Stimulated activated CD4-positive, alpha-beta T cell treated with anti-CD3 and anti-CD28 coated beads, Interleukin-12 subunit alpha, Interleukin-12 subunit beta, amount 100 ng/mL, for 48 hours (primary cell): ENCODE measurements around the gene CHN1.
A peak's percentile ranks its signal among the peaks of the same experiment; 100 is the strongest.

Experiments used
- DNase-seq, 3 donors: peaks; one replicate each; pipeline ENCODE4 v3.0.0-alpha.2; 2020; ENCODE audit warnings: low read depth in 2 of 3, low spot score in 1 of 3

The CHN1 gene

DNA sequence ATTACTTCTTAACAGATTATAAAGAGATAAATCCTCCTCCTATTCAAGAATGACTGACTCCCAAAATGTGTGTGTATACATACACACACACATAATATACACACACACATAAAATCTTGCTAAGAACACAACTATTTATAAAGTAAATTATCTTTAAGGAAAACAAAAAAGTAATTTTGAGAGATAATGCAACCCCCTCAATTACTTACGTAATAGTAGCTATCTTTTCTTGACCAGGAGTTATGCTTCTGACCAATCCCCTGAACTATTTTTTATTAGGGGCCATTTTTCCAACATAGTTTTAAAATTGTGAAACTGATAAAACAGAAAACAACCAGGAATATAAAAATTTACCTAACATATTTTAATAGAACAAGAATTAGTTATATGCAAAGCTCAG lies 127.9 kb downstream of the CHN1 start:
- no peak for DNase-seq

DNA sequence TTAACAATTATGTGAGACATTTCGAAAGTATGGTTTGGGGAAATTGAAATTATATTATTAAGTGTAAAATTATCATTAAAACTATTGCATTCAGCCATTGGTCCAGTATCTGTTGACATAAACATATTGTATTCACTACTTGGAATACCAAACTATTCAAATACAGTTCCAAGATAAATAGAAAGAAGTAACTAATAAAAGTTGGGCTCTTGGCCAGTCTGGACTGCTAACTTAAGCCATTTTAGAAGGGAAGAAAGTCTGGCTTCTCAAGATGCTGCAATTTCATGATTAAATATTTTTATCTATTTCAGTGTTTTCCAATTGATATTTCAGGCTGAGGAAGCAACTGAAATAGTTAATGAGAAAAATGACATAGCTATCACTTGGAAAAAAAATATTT lies 131.1 kb downstream of the CHN1 start:
- no peak for DNase-seq

DNA sequence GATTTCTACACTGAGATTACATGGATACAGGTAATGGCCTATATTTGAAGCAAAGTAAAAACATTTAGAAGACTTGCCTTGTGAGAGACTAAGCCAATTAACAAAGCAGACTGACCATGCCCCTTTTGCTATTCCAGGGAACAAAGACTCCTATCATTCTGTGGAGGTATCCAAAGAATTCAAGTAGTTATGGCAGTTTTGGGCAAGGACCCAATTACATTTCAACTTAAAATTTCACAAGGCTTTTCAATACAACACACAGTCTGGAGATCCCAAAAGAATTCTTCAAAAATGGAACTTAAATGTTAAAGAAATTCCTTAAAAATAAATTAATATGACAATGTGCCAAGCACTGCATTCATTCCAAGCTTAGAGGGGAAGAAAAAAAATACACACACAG lies 131.7 kb downstream of the CHN1 start:
- no peak for DNase-seq

DNA sequence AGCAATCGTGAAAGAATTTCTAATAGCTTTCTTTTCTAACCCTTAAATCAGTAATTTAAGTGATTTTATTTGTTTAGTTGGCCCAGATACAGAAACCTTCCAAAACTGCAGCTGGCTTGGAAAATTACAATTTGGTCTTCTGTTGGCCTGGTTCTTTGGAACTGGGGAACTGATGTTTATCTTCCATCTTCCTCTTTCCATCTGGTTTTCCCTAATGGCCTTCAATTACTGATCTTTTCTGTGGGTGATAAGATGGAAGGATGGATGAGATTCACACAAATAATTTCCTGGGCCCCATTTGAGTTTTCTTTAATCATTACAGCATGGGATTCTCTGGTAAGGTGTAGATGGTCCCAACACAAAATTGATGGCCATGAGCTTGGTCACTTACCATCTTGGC lies 134.4 kb downstream of the CHN1 start:
- no peak for DNase-seq

DNA sequence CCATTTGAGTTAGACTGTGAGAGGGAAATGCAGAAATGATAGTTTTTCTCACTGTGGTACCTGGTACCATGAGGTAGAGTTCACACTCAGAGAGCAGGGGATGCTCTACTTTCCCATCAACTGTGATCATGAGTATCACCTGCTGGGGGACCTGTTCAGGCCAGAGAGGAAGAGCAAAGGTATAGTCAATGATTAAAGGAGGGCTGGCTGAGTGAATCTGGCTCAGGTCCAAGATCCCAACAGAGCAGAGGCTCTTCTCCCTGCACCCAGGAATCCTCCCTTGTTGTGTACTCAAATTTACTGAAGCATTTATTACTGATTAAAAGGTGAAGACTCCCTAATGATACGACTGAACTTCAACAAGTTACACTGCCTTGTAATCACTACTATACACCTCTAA lies 136.3 kb downstream of the CHN1 start:
- no peak for DNase-seq

DNA sequence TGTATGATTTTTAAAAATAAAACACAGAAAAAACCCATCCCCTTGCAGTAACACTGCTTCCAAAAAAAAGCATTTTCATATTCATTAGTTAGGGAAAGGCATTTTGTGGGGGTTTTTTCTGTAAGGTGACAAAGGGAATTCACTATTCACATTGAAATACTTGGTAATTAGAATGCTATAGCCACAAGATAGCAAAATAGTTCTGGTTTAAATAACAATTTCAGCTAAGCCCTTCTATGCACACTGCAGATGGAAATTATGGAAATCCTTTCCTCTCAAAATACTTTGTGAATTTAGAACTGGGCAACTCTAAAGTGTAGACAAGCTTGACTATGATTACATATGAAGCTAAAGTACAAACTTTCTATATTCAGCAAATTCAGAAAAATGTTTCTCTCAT lies 138.8 kb downstream of the CHN1 start:
- DNase-seq = no peak

DNA sequence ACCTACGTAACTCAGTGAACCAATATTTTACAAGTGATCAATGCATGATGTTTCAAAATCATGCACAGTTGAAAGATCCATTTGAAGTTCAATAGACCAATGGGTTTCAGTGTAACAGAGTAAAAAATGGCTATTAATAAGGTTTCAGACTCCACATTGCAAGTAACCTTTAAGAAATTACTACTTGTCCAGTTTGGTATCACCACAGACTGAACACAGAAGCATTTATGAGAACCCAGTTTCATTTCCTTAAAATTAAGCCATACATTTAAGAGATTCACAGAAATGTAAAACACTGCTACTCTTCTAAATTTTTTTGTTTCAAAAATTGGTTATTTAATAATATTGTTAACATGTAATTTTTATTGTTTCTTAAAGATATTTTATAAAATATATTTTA lies 142.0 kb downstream of the CHN1 start:
- no peak for DNase-seq

DNA sequence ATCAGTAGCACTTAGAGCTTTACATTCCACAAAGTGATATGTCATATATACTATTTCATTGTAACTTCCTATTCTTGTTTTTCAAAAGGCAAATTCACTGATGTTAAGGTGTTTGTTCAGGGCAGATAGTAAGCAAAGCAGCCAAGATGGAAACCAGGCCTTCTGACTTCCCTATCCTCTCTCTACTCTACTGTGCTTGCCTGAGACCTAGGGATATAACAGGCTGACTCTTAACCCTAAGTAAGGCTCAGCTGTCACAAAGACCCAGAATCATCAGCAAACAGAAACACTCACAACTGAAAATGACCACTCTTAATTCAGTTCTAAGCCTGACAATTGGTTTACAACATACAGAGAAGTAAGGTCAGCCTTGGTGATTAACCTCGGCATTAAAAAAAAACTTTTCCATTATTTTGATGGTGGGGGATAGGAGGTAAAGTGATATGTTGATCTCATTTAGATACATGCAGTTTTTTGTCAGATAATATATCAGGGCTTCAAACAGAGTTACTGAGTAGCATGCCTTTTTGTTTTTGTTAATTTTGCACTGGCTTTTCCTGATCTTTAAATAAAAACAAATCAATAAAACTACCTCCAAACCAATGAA lies 145.5 kb downstream of the CHN1 start:
- no peak for DNase-seq

DNA sequence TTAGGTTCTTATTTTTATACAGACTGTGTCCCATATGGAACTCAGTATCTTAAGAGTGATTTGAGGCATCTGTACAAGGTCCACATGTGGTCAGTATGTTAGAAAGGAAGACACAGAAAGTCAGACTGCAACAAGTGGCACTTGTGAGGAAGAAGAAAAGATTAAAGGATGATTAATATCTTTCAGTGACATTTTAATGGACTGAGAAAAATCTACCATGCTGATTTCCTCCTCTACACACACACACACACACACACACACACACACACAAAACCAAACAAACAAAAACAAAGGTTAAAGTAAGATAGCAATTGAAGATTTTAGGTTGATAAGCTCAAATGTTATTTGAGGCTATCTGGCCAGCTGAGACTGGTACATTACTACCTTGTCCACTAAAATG lies 146.4 kb downstream of the CHN1 start:
- no peak for DNase-seq

DNA sequence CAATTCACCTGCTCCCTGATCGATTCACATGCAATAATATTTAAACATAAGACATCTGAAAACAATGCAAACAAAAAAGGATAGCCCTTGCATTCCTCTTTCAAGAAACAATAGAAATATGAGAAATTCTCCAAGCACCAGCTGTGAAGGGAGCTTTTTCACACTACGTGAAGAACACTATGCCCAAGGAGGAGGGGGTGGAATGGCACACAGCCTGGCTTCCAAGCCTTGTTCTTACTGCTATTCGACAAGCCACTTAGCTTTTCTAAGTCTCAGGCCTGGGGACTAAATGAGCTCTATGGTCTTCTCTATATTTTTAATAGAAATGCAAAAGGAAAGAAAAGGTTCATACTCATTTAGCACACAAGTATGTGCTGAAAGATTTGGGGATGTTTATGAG lies 148.7 kb downstream of the CHN1 start:
- no peak for DNase-seq

DNA sequence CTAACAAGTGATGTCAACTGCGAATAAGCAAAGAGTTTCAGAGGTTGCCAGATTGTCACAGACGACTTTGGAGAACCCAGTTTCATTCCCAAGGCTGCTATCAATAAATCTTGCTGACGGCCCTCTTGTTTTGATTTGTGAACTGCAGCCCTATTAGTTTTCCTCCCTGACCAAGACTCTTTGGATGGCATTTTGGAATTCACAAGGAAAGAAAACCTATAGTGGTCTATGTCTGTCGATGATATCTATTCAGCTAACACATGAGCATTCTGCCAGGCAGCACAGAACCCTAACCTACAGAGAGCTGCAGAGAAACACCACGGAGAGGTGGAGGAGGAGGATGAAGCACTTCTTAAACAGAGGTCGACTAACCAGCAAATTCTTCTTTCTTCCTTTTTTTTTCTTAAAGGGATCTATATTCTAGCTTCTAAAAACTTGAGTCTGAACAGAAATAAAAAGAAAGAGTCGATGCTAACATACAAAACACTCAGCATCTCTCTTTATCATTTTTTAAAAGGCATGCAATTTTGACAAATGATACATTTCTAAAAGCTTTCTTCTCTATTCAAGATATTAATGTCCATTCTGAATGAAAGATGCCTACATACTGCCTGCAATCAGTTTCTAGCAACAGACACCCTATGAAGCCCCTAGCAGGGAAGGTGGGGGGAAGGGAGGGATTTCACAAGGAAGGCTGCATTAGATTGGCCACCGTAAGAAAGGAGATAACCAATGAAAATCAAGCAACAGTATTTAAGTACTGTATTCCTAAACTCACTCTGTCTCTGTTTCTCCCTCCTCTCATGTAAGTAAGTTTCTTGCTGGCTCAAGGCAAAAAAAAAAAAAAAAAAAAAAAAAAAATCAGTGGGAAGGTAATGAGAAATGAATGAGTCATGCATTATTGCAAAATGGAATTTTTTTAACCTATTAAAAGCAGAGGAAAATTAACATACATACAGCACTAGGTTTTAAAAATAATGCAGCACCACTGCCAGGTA lies 157.9 kb downstream of the CHN1 start:
- DNase-seq = no peak

DNA sequence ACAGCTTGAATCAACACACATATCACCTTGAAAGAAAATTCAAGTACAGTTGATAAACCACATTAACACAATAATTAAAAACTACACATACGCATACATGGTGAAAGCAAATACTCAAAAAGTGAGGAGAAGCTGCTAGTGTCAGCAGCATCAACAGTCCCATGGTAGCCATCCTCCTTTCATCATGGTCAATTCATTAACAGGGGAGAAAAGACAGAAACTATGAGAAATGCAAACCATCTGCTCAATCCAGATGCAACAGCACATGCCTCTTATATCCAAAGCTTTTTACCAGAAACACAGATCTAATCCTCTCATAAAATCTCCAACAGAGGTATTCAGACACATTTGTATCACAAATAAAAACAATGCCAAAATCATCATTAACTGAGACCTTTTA lies 159.0 kb downstream of the CHN1 start:
- DNase-seq = no peak

DNA sequence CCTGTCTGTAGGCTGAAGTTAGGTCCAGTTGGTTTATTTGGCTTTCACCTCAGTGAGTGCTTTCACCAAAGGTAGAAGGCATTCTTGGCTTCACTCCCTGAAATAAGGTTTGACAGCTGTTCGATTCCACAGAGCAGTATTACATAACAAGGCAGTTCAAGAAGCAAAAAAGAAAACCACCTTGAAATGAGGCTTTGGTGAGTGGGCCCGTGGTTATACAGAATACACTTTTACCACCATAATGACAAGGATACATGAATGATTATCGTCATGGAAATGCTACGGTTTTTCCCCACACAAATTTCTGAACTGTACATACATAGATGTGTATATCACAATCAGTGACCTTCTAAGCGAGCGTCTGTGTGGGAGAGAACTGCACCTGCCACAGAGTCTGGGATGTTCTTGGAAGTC lies 160.9 kb downstream of the CHN1 start:
- DNase-seq = peak in 1 of 3 donors; percentile 10

DNA sequence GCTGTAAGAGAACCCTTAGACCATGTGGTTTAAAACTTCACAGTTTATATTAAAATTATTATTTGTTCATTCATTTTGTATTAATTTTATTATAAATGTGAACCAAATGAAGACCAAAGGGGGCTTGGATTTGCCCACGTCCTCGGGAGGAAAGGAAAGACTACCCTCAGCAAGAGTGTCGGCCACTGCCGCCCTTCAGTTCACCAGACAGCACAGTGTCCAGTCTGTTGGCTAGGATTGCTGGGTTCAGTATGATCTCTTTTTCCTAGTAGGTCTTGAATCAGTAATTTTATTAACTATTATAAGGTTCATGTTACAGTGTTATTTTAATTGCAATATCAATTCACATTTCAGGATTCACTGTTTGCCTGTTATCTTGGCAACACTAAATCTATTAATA lies 162.7 kb downstream of the CHN1 start:
- no peak for DNase-seq

DNA sequence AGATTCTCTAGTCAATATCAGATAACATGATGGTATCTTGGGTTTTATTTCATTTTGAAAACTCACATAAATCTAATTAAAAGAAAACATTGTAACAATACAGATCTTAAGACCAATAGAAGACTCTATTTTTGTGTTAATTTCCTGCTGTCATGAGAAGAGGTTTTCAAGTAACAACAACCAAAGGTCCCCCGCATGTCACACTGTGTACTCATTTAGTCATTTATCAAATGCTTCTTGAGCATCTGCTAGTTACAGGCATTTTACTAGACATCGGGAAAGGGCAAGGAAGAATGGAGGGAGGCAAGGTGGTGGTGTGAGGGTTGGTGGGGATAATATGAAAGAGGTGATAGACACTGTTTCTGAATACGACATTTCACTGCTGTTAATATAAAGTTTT lies 163.2 kb downstream of the CHN1 start:
- DNase-seq = no peak

DNA sequence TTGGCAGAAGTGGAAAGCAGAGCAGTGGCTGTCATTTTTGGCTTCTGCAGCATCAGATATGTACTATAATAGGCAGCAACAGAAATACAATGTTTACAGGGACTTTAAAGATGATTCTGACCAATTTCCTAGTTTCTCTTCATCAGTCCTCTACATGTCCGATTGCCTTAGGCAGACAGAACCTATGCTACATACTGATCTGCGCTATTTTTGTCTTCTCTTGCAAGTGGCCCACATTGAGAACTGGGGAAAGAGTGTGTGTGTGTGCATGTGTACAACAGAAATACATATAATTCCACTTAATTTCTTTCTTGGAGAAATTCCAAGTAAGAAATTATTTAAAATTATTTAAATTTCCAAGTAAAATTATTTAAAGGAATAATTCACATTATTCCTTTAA lies 163.8 kb downstream of the CHN1 start:
- DNase-seq = no peak

DNA sequence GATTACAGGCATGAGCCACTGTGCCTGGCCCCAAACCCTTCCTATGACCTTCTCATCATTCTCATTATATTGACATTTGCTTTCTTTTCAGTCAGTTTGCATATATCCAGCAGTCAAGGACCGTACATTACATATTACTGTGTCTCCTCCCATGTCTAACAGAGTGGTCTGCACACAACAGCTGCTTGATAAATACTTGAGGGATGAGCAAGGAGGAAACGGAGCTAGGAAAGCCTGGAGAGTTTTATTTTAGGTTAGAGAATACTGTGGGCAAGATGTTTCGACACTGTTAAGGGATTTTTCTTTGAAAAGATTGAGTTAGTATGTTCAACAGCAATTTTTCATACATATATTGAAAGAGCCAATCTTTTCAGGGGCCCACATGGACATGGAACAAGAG lies 164.7 kb downstream of the CHN1 start:
- no peak for DNase-seq

DNA sequence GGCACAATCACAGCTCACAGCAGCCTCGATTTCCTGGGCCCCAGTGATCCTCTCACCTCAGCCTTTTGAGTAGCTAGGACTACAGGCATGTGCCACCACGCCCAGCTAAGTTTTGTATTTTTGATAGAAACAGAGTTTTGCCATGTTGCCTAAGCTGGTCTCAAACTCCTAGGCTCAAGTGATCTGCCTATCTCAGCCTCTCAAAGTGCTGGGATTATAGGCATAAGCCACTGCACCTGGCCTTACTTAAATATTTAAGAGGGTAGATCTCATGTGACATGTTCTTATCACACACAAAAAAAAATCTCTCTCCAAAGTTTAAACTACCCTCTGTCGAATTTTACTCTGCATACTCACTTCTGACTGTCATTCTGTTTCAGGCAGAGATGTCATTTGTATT lies 165.5 kb downstream of the CHN1 start:
- no peak for DNase-seq

DNA sequence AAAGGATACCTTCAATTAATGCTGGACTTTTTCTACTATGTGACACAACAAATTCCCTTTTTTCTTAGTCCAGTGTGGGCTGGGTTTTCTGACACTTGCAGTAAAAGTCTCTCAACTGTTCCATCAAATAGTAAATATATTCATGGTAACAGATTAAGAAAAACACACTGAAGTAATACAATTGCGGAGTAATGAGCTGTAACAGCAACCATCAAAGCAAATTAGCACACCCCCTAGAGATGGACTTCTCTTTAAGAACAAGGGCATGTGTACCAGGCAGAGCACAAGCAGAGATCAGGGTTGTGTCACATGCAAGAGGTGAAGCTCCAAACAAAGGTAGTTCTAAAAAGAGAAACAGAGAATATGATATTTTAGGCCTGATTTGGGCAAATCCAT lies 168.2 kb downstream of the CHN1 start:
- no peak for DNase-seq

DNA sequence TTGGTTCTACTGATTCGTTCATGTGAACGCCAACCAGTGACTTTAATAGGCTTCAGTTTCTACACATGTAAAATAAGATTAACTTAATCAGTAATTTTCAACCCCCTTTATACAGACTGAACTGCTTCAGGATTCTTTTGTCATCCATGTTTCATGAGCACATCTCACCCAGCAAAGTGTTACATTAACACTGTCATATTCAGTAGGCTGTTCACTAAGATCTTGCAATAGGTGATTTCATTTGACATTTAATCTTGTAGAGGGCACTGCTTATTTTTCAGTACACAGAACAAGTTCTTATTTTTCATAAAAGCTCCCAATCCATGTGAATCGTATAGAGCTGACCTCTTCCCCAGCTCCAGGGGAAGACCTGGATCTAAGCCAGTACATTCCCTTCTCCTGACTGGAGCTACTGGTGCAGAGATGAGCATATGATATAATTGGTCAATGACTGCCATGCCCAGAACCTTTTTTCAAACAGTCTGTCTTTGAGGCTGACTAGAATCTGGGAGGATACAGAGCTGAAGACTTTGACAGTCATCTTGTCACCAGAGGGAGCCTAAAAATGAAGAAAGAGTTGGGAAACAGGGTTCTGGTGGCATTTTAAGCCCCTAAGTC lies 168.7 kb downstream of the CHN1 start:
- DNase-seq = no peak

DNA sequence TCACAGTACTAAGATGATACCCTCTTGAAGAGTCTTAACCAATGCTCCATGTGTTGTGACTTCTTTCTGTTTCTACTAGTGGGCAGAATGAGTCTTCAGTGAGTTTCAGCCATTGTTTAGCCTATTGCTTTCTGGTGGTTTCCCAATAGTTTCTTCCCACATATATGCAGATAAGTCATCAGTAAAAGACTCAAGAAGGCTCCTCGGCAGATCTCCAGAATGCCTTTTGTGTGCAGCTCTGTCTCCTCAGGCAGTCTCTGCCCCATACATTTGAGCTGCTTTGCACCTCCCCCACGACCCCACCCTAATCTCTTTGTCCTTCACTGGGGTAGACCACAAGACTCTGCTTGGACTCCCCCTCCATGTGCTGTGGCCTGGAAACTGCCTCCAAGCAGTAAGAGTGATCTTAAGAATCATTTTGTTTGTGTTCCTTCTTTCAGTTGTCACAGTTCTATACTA lies 169.4 kb downstream of the CHN1 start:
- DNase-seq = peak; percentile 44 to 60 (median 46)

DNA sequence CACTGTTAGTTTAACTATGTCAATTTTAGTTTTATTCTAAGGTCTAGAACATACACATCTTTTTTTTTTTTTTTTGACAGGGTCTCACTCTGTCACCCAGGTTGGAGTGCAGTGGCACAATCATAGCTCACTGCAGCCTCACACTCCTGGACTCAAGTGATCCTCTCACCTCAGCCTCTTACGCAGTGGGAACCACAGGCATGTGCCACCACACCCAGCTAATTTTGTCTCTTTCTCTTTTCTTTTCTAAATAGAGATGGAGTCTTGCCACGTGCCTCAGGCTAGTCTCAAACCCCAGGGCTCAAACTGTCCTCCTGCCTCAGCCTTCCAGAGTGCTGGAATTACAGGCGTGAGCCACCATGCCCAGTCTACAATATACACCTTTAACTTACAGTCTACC lies 171.4 kb downstream of the CHN1 start:
- DNase-seq = no peak
